Tibial nerve (tissue), 4 donors: ENCODE results near the gene ADAM10. TPM values are rescaled to one million over a fixed set of nuclear protein-coding genes. Genes with fewer than 3 reads are reported as not detected.

ENCODE experiments used
- DNase-seq, 2 donors: peaks; one replicate each; pipeline ENCODE4 v3.0.0-alpha.2; 2019; ENCODE audit warnings: low spot score in 2 of 2
- H3K27ac ChIP-seq, 4 donors: fragments of 200-600 bp; sonication (generic) in 3 of 4; one replicate each; pipeline ENCODE4 v1.5.1; 2017 to 2019; ENCODE audit warnings: mild to moderate bottlenecking in 1 of 4
- H3K27me3 ChIP-seq, 2 donors: fragments of 200-600 bp; sonication (generic) in 1 of 2; one replicate each; pipeline versions ENCODE4 v1.5.1 to v1.6.0; 2017 to 2019
- H3K36me3 ChIP-seq, 3 donors: fragments of 200-600 bp; sonication (generic); one replicate each; pipeline ENCODE4 v1.5.1; 2018 to 2019
- H3K4me1 ChIP-seq, 4 donors: fragments of 200-600 bp; sonication (generic) in 3 of 4; one replicate each; pipeline ENCODE4 v1.5.1; 2017 to 2019
- H3K4me3 ChIP-seq, 4 donors: fragments of 200-600 bp; sonication (generic) in 3 of 4; one replicate each; pipeline ENCODE4 v1.5.1; 2017 to 2019; ENCODE audit warnings: mild to moderate bottlenecking in 1 of 4, moderate library complexity in 1 of 4
- H3K9me3 ChIP-seq, 4 donors: fragments of 200-600 bp; sonication (generic) in 3 of 4; one replicate each; pipeline ENCODE4 v1.5.1; 2017 to 2019
- CTCF ChIP-seq, 5 experiments: fragments of 200-600 bp in 3 of 5; fragments of 450-650 bp in 2 of 5; sonication (generic) in 3 of 5; IDR thresholded peaks; one replicate each; pipeline ENCODE4 v1.5.1; 2016 to 2019; ENCODE audit warnings: antibody characterized with exemption in 5 of 5, mild to moderate bottlenecking in 3 of 5, moderate library complexity in 2 of 5
- EP300 ChIP-seq, 2 donors: sonication (generic); formaldehyde crosslinking; IDR thresholded peaks; one replicate each; pipeline ENCODE4 v1.6.1; 2017; ENCODE audit warnings: antibody characterized with exemption in 2 of 2, mild to moderate bottlenecking in 1 of 2
- POLR2A ChIP-seq, 2 donors: fragments of 450-650 bp; IDR thresholded peaks; one replicate each; pipeline ENCODE4 v1.6.1; 2017; ENCODE audit warnings: antibody characterized with exemption in 2 of 2, mild to moderate bottlenecking in 2 of 2, moderate library complexity in 2 of 2
- WGBS, 2 donors: methylation state at CpG; one replicate each; pipeline ENCODE4 v1.1.5; 2018; 5-methylcytosine and 5-hydroxymethylcytosine counted together
- total RNA-seq, 4 donors: library from RNA; depleted of rRNA; stranded (reverse); fragments of >200 nt; gene quantifications; one replicate each; pipeline ENCODE4 v1.1.0, GENCODE V29; 2016

ADAM10 gene
- total RNA-seq, 4 donors from 2014 or later: 64.8 to 132 (median 94.3) TPM

GRCh38 chr15:58552505-58553364 is 196.8 kb downstream of the ADAM10 start:
- peak overlapping the region in 3 of 4 donors; percentile 17 to 39 (median 24) for H3K4me3 ChIP-seq
- peak overlapping the region; percentile 47 to 94 (median 83) for H3K27ac ChIP-seq
- 62 to 67% methylated on average over 24 of the region's 24 CpGs for WGBS, 2 donors

GRCh38 chr15:58551764-58552504 is 197.6 kb downstream of the ADAM10 start:
- H3K9me3 ChIP-seq: no peaks in the 10 kb centered on the region
- TF ChIP-seq POLR2A (IDR thresholded peaks at IDR 0.05) (peak in 1 of 2 donors; percentile 15), CTCF (IDR thresholded peaks at IDR 0.05) (no peak), EP300 (IDR thresholded peaks at IDR 0.05) (peak; percentile 29 to 86)
- H3K4me3 ChIP-seq: peak overlapping the region; percentile 1 to 39 (median 20)
- DNase-seq: peak in 1 of 2 donors; percentile 48
- peaks cover 0 to 58% (median 6%) of the 10 kb centered on the region in 4 donors for H3K4me1 ChIP-seq
- peak overlapping the region; percentile 47 to 94 (median 83) for H3K27ac ChIP-seq
- WGBS, 2 donors: 27 to 28% methylated on average over 23 of the region's 23 CpGs
- no peaks in the 10 kb centered on the region for H3K36me3 ChIP-seq
- H3K27me3 ChIP-seq: no peaks in the 10 kb centered on the region

More at GRCh38 chr15:58552505-58553364, 196.8 kb downstream of the ADAM10 start:
- H3K4me1 ChIP-seq: peaks cover 0 to 57% (median 6%) of the 10 kb centered on the region in 4 donors
- H3K27me3 ChIP-seq: no peaks in the 10 kb centered on the region
- TF ChIP-seq CTCF (IDR thresholded peaks at IDR 0.05): no peak
- TF ChIP-seq EP300 (IDR thresholded peaks at IDR 0.05): no peak
- no peak for TF ChIP-seq POLR2A (IDR thresholded peaks at IDR 0.05)
- no peak for DNase-seq
- no peaks in the 10 kb centered on the region for H3K9me3 ChIP-seq
- no peaks in the 10 kb centered on the region for H3K36me3 ChIP-seq

- no peaks in the 10 kb centered on the region for H3K27me3 ChIP-seq
- no peaks in the 10 kb centered on the region for H3K9me3 ChIP-seq
- no peak for TF ChIP-seq CTCF (IDR thresholded peaks at IDR 0.05)
- TF ChIP-seq EP300 (IDR thresholded peaks at IDR 0.05): no peak
- no peak for TF ChIP-seq POLR2A (IDR thresholded peaks at IDR 0.05)
- peak overlapping the region; percentile 47 to 94 (median 83) for H3K27ac ChIP-seq
- 81 to 87% methylated on average over 10 of the region's 10 CpGs for WGBS, 2 donors
- H3K4me1 ChIP-seq: peaks cover 0 to 58% (median 9%) of the 10 kb centered on the region in 4 donors
- H3K36me3 ChIP-seq: no peaks in the 10 kb centered on the region
- DNase-seq: no peak
- no peak overlapping the region for H3K4me3 ChIP-seq
Observed at GRCh38 chr15:58551084-58551763, 198.3 kb downstream of the ADAM10 start.

GRCh38 chr15:58549785-58550074 is 199.8 kb downstream of the ADAM10 start:
- 93 to 97% methylated on average over 7 of the region's 7 CpGs for WGBS, 2 donors
- peaks cover 0 to 47% (median 9%) of the 10 kb centered on the region in 4 donors for H3K4me1 ChIP-seq
- no peaks in the 10 kb centered on the region for H3K36me3 ChIP-seq
- H3K27me3 ChIP-seq: no peaks in the 10 kb centered on the region
- H3K9me3 ChIP-seq: no peaks in the 10 kb centered on the region
- H3K27ac ChIP-seq: peak overlapping the region in 2 of 4 donors; percentile 13 to 87
- H3K4me3 ChIP-seq: no peak overlapping the region
- no peak for TF ChIP-seq EP300 (IDR thresholded peaks at IDR 0.05)
- DNase-seq: no peak

- DNase-seq: no peak
- WGBS, 2 donors: 76 to 81% methylated on average over 12 of the region's 12 CpGs
- Histone ChIP-seq H3K4me1 (peaks cover 0 to 47% (median 9%) of the 10 kb centered on the region in 4 donors), H3K9me3 (no peaks in the 10 kb centered on the region), H3K27me3 (no peaks in the 10 kb centered on the region), H3K4me3 (no peak overlapping the region), H3K27ac (peak overlapping the region in 2 of 4 donors; percentile 13 to 87), H3K36me3 (no peaks in the 10 kb centered on the region)
- no peak for TF ChIP-seq EP300 (IDR thresholded peaks at IDR 0.05)
- TF ChIP-seq CTCF (IDR thresholded peaks at IDR 0.05): no peak
- no peak for TF ChIP-seq POLR2A (IDR thresholded peaks at IDR 0.05)
Observed at GRCh38 chr15:58549013-58549784, 200.3 kb downstream of the ADAM10 start.
